ENCODE results near the gene C8B. TPM values are rescaled to one million over a fixed set of nuclear protein-coding genes. Genes with fewer than 3 reads are reported as not detected.

The C8B gene
- total and polyA plus RNA-seq, 2 experiments from 2014 or later, result not detected

- no peak overlapping the region for H3K4me3 ChIP-seq
- TF ChIP-seq ETS1 (IDR thresholded peaks at IDR 0.05) (no peak), ZNF462 (CRISPR knock-in tag; IDR thresholded peaks at IDR 0.05) (no peak), POLR2AphosphoS5 (IDR thresholded peaks at IDR 0.05; ENCODE audit: low read depth) (no peak), ZNF331 (CRISPR knock-in tag; IDR thresholded peaks at IDR 0.05; ENCODE audit: low read depth) (no peak), STAT1 (IDR thresholded peaks at IDR 0.05; ENCODE audit: unreplicated experiment) (no peak), CTCF (conservative IDR thresholded peaks at IDR 0.05; ENCODE audit: low read depth in 2 of 2) (no peak), JUNB (IDR thresholded peaks at IDR 0.05; ENCODE audit: unreplicated experiment) (no peak), REST (IDR thresholded peaks at IDR 0.05; ENCODE audit: unreplicated experiment) (no peak), EZH2 (IDR thresholded peaks at IDR 0.05; ENCODE audit: low read depth, unreplicated experiment) (no peak), ZNF114 (CRISPR knock-in tag; IDR thresholded peaks at IDR 0.05) (no peak), NANOG (IDR thresholded peaks at IDR 0.05; ENCODE audit: borderline replicate concordance) (no peak), EZH2phosphoT487 (IDR thresholded peaks at IDR 0.05; ENCODE audit: unreplicated experiment) (no peak), CREB1 (CRISPR knock-in tag; IDR thresholded peaks at IDR 0.05; ENCODE audit: low read depth) (no peak)
- no peak overlapping the region for H3K27ac ChIP-seq (ENCODE audit: low read depth)
- H3K36me3 ChIP-seq (ENCODE audit: insufficient read depth), result no peaks in the 10 kb centered on the region
- no peaks in the 10 kb centered on the region for H3K4me1 Mint-ChIP-seq
- peaks cover 2% of the 10 kb centered on the region for H3K27me3 Mint-ChIP-seq (ENCODE audit: insufficient read depth, low read depth, poor library complexity)
- H3K27me3 ChIP-seq (ENCODE audit: insufficient read depth), result no peaks in the 10 kb centered on the region
- H3K36me3 Mint-ChIP-seq (ENCODE audit: low read depth), result no peaks in the 10 kb centered on the region
- ATAC-seq (no peak), DNase-seq (ENCODE audit: low spot score) (no peak)
- no peaks in the 10 kb centered on the region for H3K9me3 Mint-ChIP-seq
- no peaks in the 10 kb centered on the region for H3K79me2 ChIP-seq (replicated peaks; ENCODE audit: insufficient read depth)
- no peak overlapping the region for H3K4me3 Mint-ChIP-seq
- no peaks in the 10 kb centered on the region for H3K4me1 ChIP-seq (ENCODE audit: insufficient read depth)
- H3K9me2 ChIP-seq (ENCODE audit: insufficient read depth), result peaks cover 8% of the 10 kb centered on the region; the same call in 1 of the 2 replicates
- no peaks in the 10 kb centered on the region for H3F3A ChIP-seq (replicated peaks; ENCODE audit: low read depth)
- no peak overlapping the region for H3K4me2 ChIP-seq
- H2AFZ ChIP-seq, result no peak overlapping the region
- H4K20me1 ChIP-seq (replicated peaks; ENCODE audit: insufficient read depth), result no peaks in the 10 kb centered on the region
- no peak overlapping the region for H3K27ac Mint-ChIP-seq
These were observed 64.1 kb downstream of the C8B start for GRCh38 chr1:56901716-56902115.

Data from GM23338 (cell line).